ENCODE results near the gene HTR3C.
"Not testable (repeated sequence)": the region's sequence is repeated elsewhere in the genome, so short reads cannot be mapped to it uniquely, and the experiment has no call there.

Gene HTR3C

GRCh38 chr3:184031187-184031792 lies 21.6 kb upstream of the HTR3C start, which contains the start of gene HTR3D:
Gene HTR3D (plus strand): TSS chr3:184031742. CDS start chr3:184031742, 0 bp downstream.
- no peak for DNase-seq

- DNase-seq, result no peak
These were observed 15.0 kb upstream of the HTR3C start for GRCh38 chr3:184037816-184038215.

- not testable (repeated sequence) for DNase-seq
These were observed 14.5 kb upstream of the HTR3C start for GRCh38 chr3:184038307-184038706.

GRCh38 chr3:184039414-184039813 lies 13.4 kb upstream of the HTR3C start:
- no peak for DNase-seq

GRCh38 chr3:184040010-184040409 lies 12.8 kb upstream of the HTR3C start:
- DNase-seq, result no peak

- DNase-seq, result no peak
These were observed 10.2 kb upstream of the HTR3C start for GRCh38 chr3:184042617-184043016.

- no peak for DNase-seq
These were observed 6.9 kb upstream of the HTR3C start for GRCh38 chr3:184045995-184046394.

- DNase-seq, result no peak
These were observed 2.5 kb upstream of the HTR3C start for GRCh38 chr3:184050217-184050847.

GRCh38 chr3:184058029-184058428 lies 5.2 kb downstream of the HTR3C start:
- DNase-seq, result no peak

- DNase-seq, result no peak
These were observed 6.6 kb downstream of the HTR3C start for GRCh38 chr3:184059424-184059823.

GRCh38 chr3:184062637-184063036 lies 9.8 kb downstream of the HTR3C start:
- DNase-seq, result no peak

- DNase-seq, result no peak
These were observed 13.4 kb downstream of the HTR3C start for GRCh38 chr3:184066211-184066610.

- no peak for DNase-seq
These were observed 14.8 kb downstream of the HTR3C start for GRCh38 chr3:184067573-184068055.

GRCh38 chr3:184068344-184068743 lies 15.5 kb downstream of the HTR3C start:
- DNase-seq, result no peak

- DNase-seq, result not testable (repeated sequence)
These were observed 18.3 kb downstream of the HTR3C start for GRCh38 chr3:184071142-184071541.

GRCh38 chr3:184073621-184074020 lies 20.8 kb downstream of the HTR3C start:
- no peak for DNase-seq

GRCh38 chr3:184075901-184076300 lies 23.1 kb downstream of the HTR3C start:
- DNase-seq, result no peak

GRCh38 chr3:184077881-184078280 lies 25.0 kb downstream of the HTR3C start:
- no peak for DNase-seq

- DNase-seq, result no peak
These were observed 26.0 kb downstream of the HTR3C start for GRCh38 chr3:184078851-184079250.

- no peak for DNase-seq
These were observed 28.4 kb downstream of the HTR3C start for GRCh38 chr3:184081116-184081830.

GRCh38 chr3:184082034-184082433 lies 29.2 kb downstream of the HTR3C start:
- no peak for DNase-seq

GRCh38 chr3:184082465-184082864 lies 29.6 kb downstream of the HTR3C start:
- DNase-seq, result no peak

- no peak for DNase-seq
These were observed 32.6 kb downstream of the HTR3C start for GRCh38 chr3:184085389-184085852.

- DNase-seq, result no peak
These were observed 39.4 kb downstream of the HTR3C start for GRCh38 chr3:184092199-184092598.

All from effector CD4-positive, alpha-beta T cell (primary cell).